HCT116 (cell line): ENCODE results near the gene MBP. TPM values are rescaled to one million over a fixed set of nuclear protein-coding genes. Genes with fewer than 3 reads are reported as not detected.

ENCODE experiments used
- ATAC-seq: fragments of 200-7000 bp; cut with Tn5 transposase; 2 replicates; pipeline ENCODE4 v1.9.1; 2020; ENCODE audit warnings: mild to moderate bottlenecking, moderate library complexity
- BruUV-seq: library from RNA; stranded (reverse); fragments of 400-500 nt; replicated peaks from 2 replicates; lab custom pipeline; 2021; lab: Mats Ljungman, UMichigan
- CTCF ChIA-PET: fragments of 300-600 bp; sonication (Branson Sonifier 250); formaldehyde crosslinking; loops from one replicate; lab custom pipeline; 2021; ENCODE audit warnings: antibody characterized with exemption; lab: Charles Lee
- POLR2A ChIA-PET: fragments of 300-600, 350-600 bp; sonication (Branson Sonifier 250); formaldehyde crosslinking; loops from one replicate; lab custom pipeline; 2021; ENCODE audit warnings: antibody characterized with exemption; lab: Charles Lee
- RAD21 ChIA-PET, 2 experiments: fragments of 300-600 bp; sonication (Branson Sonifier 250); formaldehyde crosslinking; loops; one replicate each; lab custom pipeline; 2023; ENCODE audit warnings: low total read pairs in 2 of 2; ENCODE audit not compliant: uncharacterized antibody in 2 of 2, unreplicated experiment in 2 of 2, low non-redundant PET in 1 of 2; lab: Charles Lee
- DNase-seq: peaks from one replicate; pipeline ENCODE4 v3.0.0-alpha.2; 2010; ENCODE audit warnings: low read depth, low spot score
- H2AFZ ChIP-seq: fragments of 200-600 bp; shearing (Covaris generic), sonication (generic); 2 replicates; pipeline ENCODE4 v1.6.1; 2017; ENCODE audit warnings: low read depth, mixed run types, mixed read lengths, antibody characterized with exemption, low read length; ENCODE audit not compliant: poor library complexity, severe bottlenecking
- H3K27ac ChIP-seq: 2 replicates; pipeline ENCODE4 v1.5.1; 2012; ENCODE audit warnings: low read depth, low read length
- H3K27me3 ChIP-seq: fragments of 200-600 bp; sonication (generic); 2 replicates; pipeline ENCODE4 v1.6.1; 2016; ENCODE audit warnings: mixed run types, low read length, mixed read lengths; ENCODE audit not compliant: insufficient read depth
- H3K36me3 ChIP-seq, 2 experiments: fragments of 200-500 bp in 1 of 2; fragments of 200-600 bp in 1 of 2; sonication (Bioruptor generic) in 1 of 2; sonication (generic) in 1 of 2; 2 replicates each; pipeline versions ENCODE4 v1.5.1 to v1.6.1; 2014 to 2016; ENCODE audit warnings: low read length in 2 of 2, inconsistent platforms in 1 of 2, mixed read lengths in 1 of 2, mixed run types in 1 of 2; ENCODE audit not compliant: insufficient read depth in 2 of 2, control insufficient read depth in 1 of 2
- H3K4me1 ChIP-seq, 2 experiments: fragments of 200-600 bp in 1 of 2; sonication (generic) in 1 of 2; 2 replicates each; pipeline versions ENCODE4 v1.5.1 to v1.6.1; 2012 to 2017; ENCODE audit warnings: low read length in 2 of 2, inconsistent platforms in 1 of 2, mild to moderate bottlenecking in 1 of 2, mixed read lengths in 1 of 2, mixed run types in 1 of 2, moderate library complexity in 1 of 2; ENCODE audit not compliant: insufficient read depth in 2 of 2, control insufficient read depth in 1 of 2
- H3K4me2 ChIP-seq: fragments of 200-600 bp; sonication (generic); 2 replicates; pipeline ENCODE4 v1.6.1; 2017; ENCODE audit warnings: mixed run types, low read length, mixed read lengths
- H3K4me3 ChIP-seq, 2 experiments: fragments of 200-600 bp in 1 of 2; sonication (generic) in 1 of 2; replicated peaks in 1 of 2; 2 replicates each; pipeline ENCODE4 v1.5.1; 2011 to 2016; ENCODE audit warnings: low read length in 2 of 2, control low read depth in 1 of 2, low read depth in 1 of 2, mild to moderate bottlenecking in 1 of 2, mixed read lengths in 1 of 2, mixed run types in 1 of 2
- H3K79me2 ChIP-seq: fragments of 200-600 bp; sonication (generic); 2 replicates; pipeline ENCODE4 v1.6.1; 2017; ENCODE audit warnings: mild to moderate bottlenecking, mixed run types, low read length, moderate library complexity, mixed read lengths; ENCODE audit not compliant: insufficient read depth
- H3K9ac ChIP-seq: fragments of 200-600 bp; sonication (generic); 2 replicates; pipeline ENCODE4 v1.6.1; 2016; ENCODE audit warnings: low read length, mixed read lengths
- H3K9me2 ChIP-seq: fragments of 200-600 bp; sonication (generic), shearing (Covaris generic); 2 replicates; pipeline ENCODE4 v1.6.1; 2017; ENCODE audit warnings: mixed run types, mild to moderate bottlenecking, moderate library complexity; ENCODE audit not compliant: insufficient read depth
- H3K9me3 ChIP-seq, 2 experiments: fragments of 200-500 bp in 1 of 2; fragments of 200-600 bp in 1 of 2; sonication (Bioruptor generic) in 1 of 2; sonication (generic) in 1 of 2; 2 replicates each; pipeline ENCODE4 v1.6.1; 2014 to 2017; ENCODE audit warnings: low read length in 2 of 2, mixed read lengths in 2 of 2, inconsistent platforms in 1 of 2, low read depth in 1 of 2, mild to moderate bottlenecking in 1 of 2, mixed run types in 1 of 2, moderate library complexity in 1 of 2; ENCODE audit not compliant: control insufficient read depth in 1 of 2, insufficient read depth in 1 of 2
- H4K20me1 ChIP-seq: fragments of 200-600 bp; sonication (generic), shearing (Covaris generic); 2 replicates; pipeline ENCODE4 v1.6.1; 2017; ENCODE audit warnings: mixed run types, mild to moderate bottlenecking, moderate library complexity; ENCODE audit not compliant: insufficient read depth
- ATF3 ChIP-seq: IDR thresholded peaks from 2 replicates; pipeline ENCODE4 v1.6.1; 2012
- CBX3 ChIP-seq: IDR thresholded peaks from 2 replicates; pipeline ENCODE4 v1.6.1; 2012; ENCODE audit warnings: low read depth
- CEBPB ChIP-seq: IDR thresholded peaks from 2 replicates; pipeline ENCODE4 v1.6.1; 2012; ENCODE audit warnings: low read depth
- EGR1 ChIP-seq: IDR thresholded peaks from 2 replicates; pipeline ENCODE4 v1.6.1; 2012; ENCODE audit warnings: low read depth
- ELF1 ChIP-seq: IDR thresholded peaks from 2 replicates; pipeline ENCODE4 v1.6.1; 2012; ENCODE audit warnings: low read depth, borderline replicate concordance
- EZH2phosphoT487 ChIP-seq: fragments of 200-600 bp; IDR thresholded peaks from 2 replicates; pipeline ENCODE4 v1.6.1; 2018; ENCODE audit warnings: antibody characterized with exemption, borderline replicate concordance
- FOSL1 ChIP-seq: IDR thresholded peaks from 2 replicates; pipeline ENCODE4 v1.6.1; 2012; ENCODE audit warnings: low read depth
- JUND ChIP-seq: IDR thresholded peaks from 2 replicates; pipeline ENCODE4 v1.6.1; 2012
- MAX ChIP-seq: IDR thresholded peaks from 2 replicates; pipeline ENCODE4 v1.6.1; 2012
- POLR2AphosphoS5 ChIP-seq: IDR thresholded peaks from 2 replicates; pipeline ENCODE4 v1.6.1; 2011; ENCODE audit warnings: mild to moderate bottlenecking, low read depth, low read length, moderate library complexity
- REST ChIP-seq: IDR thresholded peaks from 2 replicates; pipeline ENCODE4 v1.6.1; 2012; ENCODE audit warnings: low read depth
- SP1 ChIP-seq: IDR thresholded peaks from 2 replicates; pipeline ENCODE4 v1.6.1; 2012; ENCODE audit warnings: low read depth
- TCF7L2 ChIP-seq: IDR thresholded peaks from 2 replicates; pipeline ENCODE4 v1.7.0; 2011; ENCODE audit warnings: borderline replicate concordance, inconsistent platforms; ENCODE audit not compliant: insufficient read depth, insufficient read length; ENCODE audit errors: extremely low read depth
- ZFX ChIP-seq: fragments of 450-650 bp; IDR thresholded peaks from 2 replicates; pipeline ENCODE4 v1.6.1; 2017
- ZNF274 ChIP-seq: fragments of 200-500 bp; sonication (Bioruptor generic); IDR thresholded peaks from 2 replicates; pipeline ENCODE4 v1.6.1; 2014; ENCODE audit warnings: mild to moderate bottlenecking, low read depth, low read length, inconsistent platforms
- intact Hi-C: fragments of 100-400 bp; cut with micrococcal nuclease; formaldehyde crosslinking; loops from 2 replicates; pipeline ENCODE4 v1.10.0; 2022
- total RNA-seq: library from RNA; stranded (reverse); gene quantifications from one replicate; pipeline ENCODE4 v1.2.1, GENCODE V29; 2021; ENCODE audit not compliant: unreplicated experiment

The MBP gene
- total RNA-seq, 1 experiment from 2014 or later = 34.9 TPM

GRCh38 chr18:77103991-77104531 is 28.5 kb downstream of the MBP start:
- peak overlapping the region; percentile 96; the same call in 1 of the 2 replicates for H3K4me2 ChIP-seq
- no peaks in the 10 kb centered on the region for H3K9me2 ChIP-seq
- no peaks in the 10 kb centered on the region for H4K20me1 ChIP-seq
- intact Hi-C loops = no loop called here
- H3K27ac ChIP-seq = peak overlapping the region; percentile 96
- H2AFZ ChIP-seq = no peak overlapping the region
- RAD21 ChIA-PET = no interaction called here
- H3K79me2 ChIP-seq = peaks cover 33% of the 10 kb centered on the region; the same call in 1 of the 2 replicates
- H3K27me3 ChIP-seq = no peaks in the 10 kb centered on the region
- TF ChIP-seq FOSL1 (no peak), POLR2AphosphoS5 (no peak), ELF1 (no peak), JUND (no peak), MAX (no peak), SP1 (no peak), ATF3 (no peak), CBX3 (no peak), ZFX (no peak), ZNF274 (no peak), REST (no peak), EZH2phosphoT487 (no peak), EGR1 (no peak), CEBPB (no peak), TCF7L2 (no peak)
- TF ChIP-seq, all 23 proteins: peak for 0
- CTCF ChIA-PET = interaction anchor here (1.1 kb wide), 1 partner anchor 104 kb away, joined by 3 read pairs; no protein-coding TSS in a partner anchor
- no peak for ATAC-seq
- Histone ChIP-seq H3K4me1 (peaks cover 40 to 71% of the 10 kb centered on the region in 2 experiments), H3K9me3 (no peaks in the 10 kb centered on the region), H3K36me3 (peaks cover 4 to 24% of the 10 kb centered on the region in 2 experiments; a peak in 2 of 4 replicates), H3K9ac (no peak overlapping the region), H3K4me3 (no peak overlapping the region)
- no peak for DNase-seq
- BruUV-seq = no TSS peak
- POLR2A ChIA-PET = no interaction called here
